H1 (cell line): Measurements from ENCODE around the gene VPS37C. TPM values are rescaled to one million over a fixed set of nuclear protein-coding genes. Genes with fewer than 3 reads are reported as not detected.

ENCODE experiments used
- CTCF ChIA-PET: fragments of 300-600 bp; sonication (Branson Sonifier 250); formaldehyde crosslinking; loops from one replicate; lab custom pipeline; 2021; ENCODE audit not compliant: partially characterized antibody; lab: Charles Lee
- POLR2A ChIA-PET: fragments of 300-600 bp; sonication (Branson Sonifier 250); formaldehyde crosslinking; loops from one replicate; lab custom pipeline; 2021; ENCODE audit warnings: inconsistent platforms; ENCODE audit not compliant: partially characterized antibody; lab: Charles Lee
- DNase-seq, 2 experiments: peaks; one replicate each; pipeline versions ENCODE4 v3.0.0 to v3.0.0-alpha.2; 2010 to 2022; ENCODE audit warnings: low spot score in 2 of 2, low read depth in 1 of 2, mixed read lengths in 1 of 2
- FAIRE-seq: peaks from 2 replicates; lab custom pipeline; 2011; peaks lifted over from hg19 to GRCh38; lab: Jason Lieb, UNC
- H2AFZ ChIP-seq: 2 replicates; pipeline ENCODE4 v1.8.1; 2012; ENCODE audit warnings: low read length, inconsistent platforms
- H2AK5ac ChIP-seq: 2 replicates; pipeline ENCODE4 v1.6.1; 2013; ENCODE audit warnings: low read depth, low read length
- H2BK120ac ChIP-seq: replicated peaks from 2 replicates; pipeline ENCODE3; 2013; ENCODE audit warnings: low read depth, low read length, inconsistent platforms
- H2BK12ac ChIP-seq: 2 replicates; pipeline ENCODE4 v1.6.1; 2013; ENCODE audit warnings: low read depth, low read length
- H2BK15ac ChIP-seq: 2 replicates; pipeline ENCODE4 v1.6.1; 2013; ENCODE audit warnings: low read length
- H2BK20ac ChIP-seq: 2 replicates; pipeline ENCODE4 v1.6.1; 2013; ENCODE audit warnings: low read length
- H2BK5ac ChIP-seq: 2 replicates; pipeline ENCODE4 v1.6.1; 2013; ENCODE audit warnings: low read depth, low read length
- H3K14ac ChIP-seq: 2 replicates; pipeline ENCODE4 v1.6.1; 2013; ENCODE audit warnings: inconsistent platforms; ENCODE audit not compliant: insufficient read length
- H3K18ac ChIP-seq: 2 replicates; pipeline ENCODE4 v1.6.1; 2013; ENCODE audit warnings: low read length; ENCODE audit errors: extremely low read depth
- H3K23ac ChIP-seq: 2 replicates; pipeline ENCODE4 v1.6.1; 2013; ENCODE audit warnings: inconsistent platforms; ENCODE audit not compliant: insufficient read length
- H3K23me2 ChIP-seq: 2 replicates; pipeline ENCODE4 v1.6.1; 2013; ENCODE audit warnings: low read depth, low read length
- H3K27ac ChIP-seq: 2 replicates; pipeline ENCODE4 v1.6.1; 2011; ENCODE audit warnings: low read depth, low read length, inconsistent platforms
- H3K27me3 ChIP-seq, 4 experiments: replicated peaks in 1 of 4; 1 replicate in 1 of 4; 2 replicates in 3 of 4; pipeline versions ENCODE4 v1.6.1 to v1.8.1; 2011 to 2013; ENCODE audit warnings: low read length in 3 of 4, mild to moderate bottlenecking in 3 of 4, inconsistent platforms in 2 of 4, mixed read lengths in 2 of 4, moderate library complexity in 1 of 4; ENCODE audit not compliant: control insufficient read depth in 3 of 4, insufficient read depth in 3 of 4; ENCODE audit errors: extremely low read depth in 1 of 4
- H3K36me3 ChIP-seq, 4 experiments: 2 replicates each; pipeline versions ENCODE4 v1.6.1 to v1.8.1; 2011 to 2013; ENCODE audit warnings: mild to moderate bottlenecking in 4 of 4, low read length in 3 of 4, moderate library complexity in 2 of 4, control low read depth in 1 of 4, inconsistent platforms in 1 of 4; ENCODE audit not compliant: insufficient read depth in 4 of 4, control insufficient read depth in 2 of 4
- H3K4ac ChIP-seq: replicated peaks from 2 replicates; pipeline ENCODE3; 2013; ENCODE audit warnings: low read length, low read depth, mixed read lengths, inconsistent platforms; ENCODE audit not compliant: insufficient read length
- H3K4me1 ChIP-seq, 4 experiments: replicated peaks in 1 of 4; 1 replicate in 1 of 4; 2 replicates in 3 of 4; pipeline versions ENCODE4 v1.6.1 to v1.8.1; 2011 to 2013; ENCODE audit warnings: low read length in 3 of 4, inconsistent platforms in 2 of 4, mixed read lengths in 1 of 4; ENCODE audit not compliant: insufficient read depth in 4 of 4, control insufficient read depth in 3 of 4
- H3K4me2 ChIP-seq, 2 experiments: 2 replicates each; pipeline versions ENCODE4 v1.6.1 to v1.8.1; 2011 to 2013; ENCODE audit warnings: low read depth in 2 of 2, low read length in 2 of 2, control low read depth in 1 of 2, inconsistent platforms in 1 of 2, mild to moderate bottlenecking in 1 of 2; ENCODE audit not compliant: insufficient read depth in 1 of 2
- H3K4me3 ChIP-seq, 4 experiments: fragments of 200-600, 300-600 bp in 1 of 4; sonication (generic), shearing (Covaris generic), sonication (Bioruptor Twin) in 1 of 4; 2 replicates each; pipeline versions ENCODE4 v1.5.1 to v1.8.1; 2011 to 2016; ENCODE audit warnings: low read length in 4 of 4, low read depth in 3 of 4, control low read depth in 2 of 4, inconsistent platforms in 2 of 4, mild to moderate bottlenecking in 2 of 4, mixed read lengths in 1 of 4, moderate library complexity in 1 of 4; ENCODE audit not compliant: insufficient read depth in 2 of 4; ENCODE audit errors: extremely low read depth in 1 of 4
- H3K56ac ChIP-seq: replicated peaks from 2 replicates; pipeline ENCODE3; 2013; ENCODE audit warnings: low read depth, mild to moderate bottlenecking, mixed read lengths, low read length, inconsistent platforms; ENCODE audit not compliant: insufficient read length
- H3K79me1 ChIP-seq: 2 replicates; pipeline ENCODE4 v1.6.1; 2013; ENCODE audit warnings: low read depth, low read length, control low read depth
- H3K79me2 ChIP-seq, 2 experiments: 2 replicates each; pipeline versions ENCODE4 v1.6.1 to v1.8.1; 2012 to 2013; ENCODE audit warnings: low read length in 2 of 2, mild to moderate bottlenecking in 2 of 2, inconsistent platforms in 1 of 2; ENCODE audit not compliant: insufficient read depth in 2 of 2, control insufficient read depth in 1 of 2
- H3K9ac ChIP-seq, 4 experiments: replicated peaks in 1 of 4; 1 replicate in 1 of 4; 2 replicates in 3 of 4; pipeline versions ENCODE4 v1.6.1 to v1.8.1; 2011 to 2013; ENCODE audit warnings: low read depth in 3 of 4, low read length in 3 of 4, control low read depth in 2 of 4, mild to moderate bottlenecking in 2 of 4, moderate library complexity in 2 of 4, inconsistent platforms in 1 of 4; ENCODE audit errors: extremely low read depth in 1 of 4
- H3K9me3 ChIP-seq, 2 experiments: 2 replicates each; pipeline versions ENCODE4 v1.6.1 to v1.8.1; 2012 to 2013; ENCODE audit warnings: mild to moderate bottlenecking in 2 of 2, moderate library complexity in 2 of 2, control low read depth in 1 of 2, inconsistent platforms in 1 of 2, low read depth in 1 of 2, low read length in 1 of 2, mixed read lengths in 1 of 2; ENCODE audit not compliant: insufficient read depth in 2 of 2
- H4K20me1 ChIP-seq, 2 experiments: replicated peaks in 1 of 2; 2 replicates each; pipeline versions ENCODE3 to v1.8.1; 2011 to 2013; ENCODE audit warnings: inconsistent platforms in 2 of 2, low read length in 2 of 2, mild to moderate bottlenecking in 1 of 2; ENCODE audit not compliant: insufficient read depth in 2 of 2, control insufficient read depth in 1 of 2
- H4K5ac ChIP-seq: 2 replicates; pipeline ENCODE4 v1.6.1; 2013; ENCODE audit warnings: low read length, low read depth, mixed read lengths, inconsistent platforms; ENCODE audit not compliant: insufficient read length
- H4K8ac ChIP-seq: 2 replicates; pipeline ENCODE4 v1.8.0; 2013; ENCODE audit warnings: mild to moderate bottlenecking, moderate library complexity, low read length, inconsistent platforms; ENCODE audit not compliant: insufficient read depth; ENCODE audit errors: extremely low read depth
- H4K91ac ChIP-seq: replicated peaks from 2 replicates; pipeline ENCODE3; 2013; ENCODE audit warnings: low read length, mixed read lengths, inconsistent platforms; ENCODE audit not compliant: insufficient read length
- ASH2L ChIP-seq: fragments of 200-600, 300-600 bp; sonication (generic); IDR thresholded peaks from one replicate; pipeline ENCODE4 v1.7.1; 2017; ENCODE audit warnings: low read length
- CEBPB ChIP-seq: IDR thresholded peaks from 2 replicates; pipeline ENCODE4 v1.6.1; 2012; ENCODE audit warnings: low read depth, low read length
- MAFK ChIP-seq: IDR thresholded peaks from 2 replicates; pipeline ENCODE4 v1.6.1; 2012; ENCODE audit warnings: low read depth, mild to moderate bottlenecking, improper control_type of control experiment, low read length
- PHF8 ChIP-seq: fragments of 200-600 bp; sonication (generic); conservative IDR thresholded peaks from 2 replicates; pipeline ENCODE4 v1.7.1; 2012; ENCODE audit warnings: low read depth, mild to moderate bottlenecking, inconsistent platforms, low read length, moderate library complexity
- RNF2 ChIP-seq: fragments of 200-900, 300-1000 bp; sonication (generic); IDR thresholded peaks from 2 replicates; pipeline ENCODE4 v1.7.1; 2016; ENCODE audit warnings: borderline replicate concordance, low read depth, mild to moderate bottlenecking, antibody characterized with exemption, low read length; ENCODE audit not compliant: poor library complexity, severe bottlenecking; ENCODE audit errors: missing control alignments
- SP2 ChIP-seq: IDR thresholded peaks from 2 replicates; pipeline ENCODE4 v1.6.1; 2012; ENCODE audit warnings: mild to moderate bottlenecking, low read length, inconsistent platforms
- TBP ChIP-seq: IDR thresholded peaks from 2 replicates; pipeline ENCODE4 v1.6.1; 2011; ENCODE audit warnings: low read depth, low read length, improper control_type of control experiment
- TCF12 ChIP-seq: IDR thresholded peaks from 2 replicates; pipeline ENCODE4 v1.6.1; 2011; ENCODE audit warnings: low read depth, mild to moderate bottlenecking, low read length
- WGBS, 2 experiments: shearing (Covaris generic) in 1 of 2; methylation state at CpG; one replicate each; pipeline versions ENCODE4 v1.1.6 to v1.1.7; 2013 to 2015; ENCODE audit warnings: low lambda C conversion rate in 2 of 2, mixed read lengths in 2 of 2, inconsistent platforms in 1 of 2, low coverage in 1 of 2, missing lambda C conversion rate in 1 of 2; ENCODE audit not compliant: insufficient replicate concordance in 2 of 2, insufficient coverage in 1 of 2, insufficient read length in 1 of 2; ENCODE audit errors: extremely low coverage in 1 of 2, missing lambda C conversion rate in 1 of 2; 5-methylcytosine and 5-hydroxymethylcytosine counted together
- polyA plus RNA-seq, 7 experiments: library from polyadenylated mRNA; depleted of rRNA in 3 of 7; stranded (reverse) in 5 of 7; unstranded in 2 of 7; fragments of >200 nt in 5 of 7; fragments of 200-250 nt in 2 of 7; gene quantifications; 1 replicate in 5 of 7; 2 replicates in 1 of 7; 4 replicates in 1 of 7; pipeline versions ENCODE4 v1.2.1 to v1.2.3, GENCODE V29; 2011 to 2013; ENCODE audit warnings: missing spikeins in 2 of 7, mixed read lengths in 2 of 7
- total RNA-seq: library from RNA; stranded (reverse); fragmentation: NEBNext Ultra II Directional; extraction: Animal tissue kit (Norgen Biotek cat#: 25700); gene quantifications from 2 replicates; pipeline ENCODE4 v1.2.1, GENCODE V29; 2021

The VPS37C gene
- total and polyA plus RNA-seq, 2 of the 8 experiments (the other 6 are each of a cell fraction or from before 2014, with no cell fraction given), result 12.9 to 21.0 TPM

- 96% methylated on average over 2 of the region's 2 CpGs; no CpG with 5 or more reads in 1 of the 2 experiments for WGBS, 2 experiments
Observed at GRCh38 chr11:61153593-61154095, 7.6 kb downstream of the VPS37C start.

More at GRCh38 chr11:61153593-61154095, 7.6 kb downstream of the VPS37C start:
- no peak overlapping the region for H3K27ac ChIP-seq
- H2BK15ac ChIP-seq, result no peak overlapping the region
- peaks cover 13% of the 10 kb centered on the region for H3K79me1 ChIP-seq
- 0 out of 2 replicates have a peak overlapping the region, but pooled peaks have one; percentile 5 for H2AK5ac ChIP-seq
- H3K56ac ChIP-seq, result no peak overlapping the region
- no peak for DNase-seq
- H3K18ac ChIP-seq, result no peak overlapping the region
- H3K4me1 ChIP-seq, result peaks cover 2 to 21% (median 9%) of the 10 kb centered on the region in 4 experiments; a peak in 6 of 7 replicates
- no peak overlapping the region for H2BK120ac ChIP-seq
- no peak overlapping the region for H4K8ac ChIP-seq
- no peak overlapping the region for H4K5ac ChIP-seq
- no peaks in the 10 kb centered on the region for H3K27me3 ChIP-seq
- no peak for FAIRE-seq
- no peak overlapping the region for H3K4ac ChIP-seq
- no peak overlapping the region for H2BK12ac ChIP-seq
- H3K14ac ChIP-seq, result no peak overlapping the region
- no peaks in the 10 kb centered on the region for H3K9me3 ChIP-seq
- H3K36me3 ChIP-seq, result no peaks in the 10 kb centered on the region
- TF ChIP-seq CEBPB (no peak), MAFK (no peak), TBP (no peak), RNF2 (no peak), PHF8 (no peak), ASH2L (no peak), SP2 (no peak), TCF12 (no peak)
- H3K4me3 ChIP-seq, result no peak overlapping the region
- no peak overlapping the region for H2AFZ ChIP-seq
- H3K9ac ChIP-seq, result no peak overlapping the region
- CTCF ChIA-PET, result interaction anchor here (0.8 to 2.9 kb wide), 8 partner anchors 12 to 231 kb away, joined by 3 to 13 read pairs (median 3); no protein-coding TSS in a partner anchor
- H3K23ac ChIP-seq, result no peak overlapping the region
- POLR2A ChIA-PET, result interaction anchor here (2.3 kb wide), 1 partner anchor 17 kb away, joined by 5 read pairs; no protein-coding TSS in a partner anchor
- H3K23me2 ChIP-seq, result no peaks in the 10 kb centered on the region
- H4K20me1 ChIP-seq, result peaks cover 0 to 16% of the 10 kb centered on the region in 2 experiments
- no peak overlapping the region for H3K4me2 ChIP-seq
- no peak overlapping the region for H4K91ac ChIP-seq
- H2BK20ac ChIP-seq, result no peak overlapping the region
- no peak overlapping the region for H2BK5ac ChIP-seq
- H3K79me2 ChIP-seq, result peaks cover 0 to 70% of the 10 kb centered on the region in 2 experiments; a peak in 2 of 4 replicates
